SJSA1 (cell line): ENCODE data around the gene CYB561. TPM values are rescaled to one million over a fixed set of nuclear protein-coding genes. Genes with fewer than 3 reads are reported as not detected.

ENCODE experiments used
- DNase-seq, 2 experiments: peaks; one replicate each; pipeline ENCODE4 v3.0.0-alpha.2; 2015 to 2020; ENCODE audit warnings: low spot score in 2 of 2, low read depth in 1 of 2
- H3K27ac ChIP-seq: fragments of 250-450 bp; sonication (Bioruptor Pico); 2 replicates; pipeline ENCODE4 v1.5.1; 2020; ENCODE audit warnings: mild to moderate bottlenecking, moderate library complexity
- H3K27me3 ChIP-seq: fragments of 250-450 bp; sonication (Bioruptor Pico); replicated peaks from 2 replicates; pipeline ENCODE4 v1.5.1; 2020; ENCODE audit warnings: mild to moderate bottlenecking, moderate library complexity
- H3K36me3 ChIP-seq: fragments of 250-450 bp; sonication (Bioruptor Pico); 2 replicates; pipeline ENCODE4 v1.5.1; 2020; ENCODE audit warnings: mild to moderate bottlenecking
- H3K4me1 ChIP-seq: fragments of 250-450 bp; sonication (Bioruptor Pico); replicated peaks from 2 replicates; pipeline ENCODE4 v1.6.1; 2021; ENCODE audit warnings: mild to moderate bottlenecking
- H3K4me3 ChIP-seq: fragments of 250-450 bp; sonication (Bioruptor Pico); 2 replicates; pipeline ENCODE4 v1.5.1; 2020; ENCODE audit warnings: mild to moderate bottlenecking
- H3K9me3 ChIP-seq: fragments of 250-450 bp; sonication (Bioruptor Pico); replicated peaks from 2 replicates; pipeline ENCODE4 v1.5.1; 2020; ENCODE audit warnings: mild to moderate bottlenecking
- total RNA-seq: library from RNA; depleted of rRNA; stranded (reverse); fragments of >200 nt; shearing (Covaris generic); gene quantifications from 2 replicates; pipeline ENCODE4 v1.2.3, GENCODE V29; 2014

The CYB561 gene
- total RNA-seq, 1 experiment from 2014 or later, result 8.6 TPM

GRCh38 chr17:63483655-63484575 lies 37.8 kb upstream of the CYB561 start:
- no peak overlapping the region for H3K4me3 ChIP-seq
- peaks cover 2% of the 10 kb centered on the region for H3K4me1 ChIP-seq
- H3K27ac ChIP-seq, result no peak overlapping the region

GRCh38 chr17:63483038-63483437 lies 36.9 kb upstream of the CYB561 start:
- H3K4me1 ChIP-seq, result peaks cover 7% of the 10 kb centered on the region
- H3K9me3 ChIP-seq, result no peaks in the 10 kb centered on the region
- no peaks in the 10 kb centered on the region for H3K36me3 ChIP-seq
- H3K27ac ChIP-seq, result no peak overlapping the region
- DNase-seq, result no peak
- H3K27me3 ChIP-seq, result peaks cover 5% of the 10 kb centered on the region; the same call in 1 of the 2 replicates
- H3K4me3 ChIP-seq, result no peak overlapping the region

More at GRCh38 chr17:63483655-63484575, 37.8 kb upstream of the CYB561 start:
- no peak for DNase-seq
- H3K36me3 ChIP-seq, result no peaks in the 10 kb centered on the region
- H3K9me3 ChIP-seq, result no peaks in the 10 kb centered on the region
- no peaks in the 10 kb centered on the region for H3K27me3 ChIP-seq

- DNase-seq, result no peak
- H3K36me3 ChIP-seq, result no peaks in the 10 kb centered on the region
- H3K27me3 ChIP-seq, result peaks cover 10% of the 10 kb centered on the region
- H3K4me1 ChIP-seq, result peaks cover 10% of the 10 kb centered on the region
- no peaks in the 10 kb centered on the region for H3K9me3 ChIP-seq
- no peak overlapping the region for H3K27ac ChIP-seq
- H3K4me3 ChIP-seq, result no peak overlapping the region
Measured at GRCh38 chr17:63482509-63482908, 36.4 kb upstream of the CYB561 start.

- Histone ChIP-seq H3K27ac (no peak overlapping the region), H3K27me3 (peaks cover 21% of the 10 kb centered on the region), H3K4me3 (no peak overlapping the region), H3K36me3 (no peaks in the 10 kb centered on the region), H3K9me3 (no peaks in the 10 kb centered on the region), H3K4me1 (peaks cover 20% of the 10 kb centered on the region)
- DNase-seq, result no peak
Measured at GRCh38 chr17:63481488-63481870, 35.4 kb upstream of the CYB561 start.

- Histone ChIP-seq H3K27ac (no peak overlapping the region), H3K9me3 (no peaks in the 10 kb centered on the region), H3K4me3 (no peak overlapping the region), H3K4me1 (peaks cover 20% of the 10 kb centered on the region), H3K27me3 (peaks cover 21% of the 10 kb centered on the region), H3K36me3 (no peaks in the 10 kb centered on the region)
- DNase-seq, result no peak
Measured at GRCh38 chr17:63480826-63481487, 34.9 kb upstream of the CYB561 start.

GRCh38 chr17:63480192-63480784 lies 34.2 kb upstream of the CYB561 start:
- H3K36me3 ChIP-seq, result no peaks in the 10 kb centered on the region
- no peaks in the 10 kb centered on the region for H3K9me3 ChIP-seq
- peaks cover 21% of the 10 kb centered on the region for H3K27me3 ChIP-seq
- H3K4me3 ChIP-seq, result no peak overlapping the region
- no peak for DNase-seq
- no peak overlapping the region for H3K27ac ChIP-seq
- H3K4me1 ChIP-seq, result peaks cover 20% of the 10 kb centered on the region

- Histone ChIP-seq H3K27ac (no peak overlapping the region), H3K9me3 (no peaks in the 10 kb centered on the region), H3K27me3 (peaks cover 21% of the 10 kb centered on the region), H3K4me3 (no peak overlapping the region), H3K36me3 (no peaks in the 10 kb centered on the region), H3K4me1 (peaks cover 20% of the 10 kb centered on the region)
- DNase-seq, result no peak
Measured at GRCh38 chr17:63479495-63480184, 33.5 kb upstream of the CYB561 start.

- Histone ChIP-seq H3K27ac (no peak overlapping the region), H3K36me3 (no peaks in the 10 kb centered on the region), H3K4me1 (peaks cover 20% of the 10 kb centered on the region), H3K4me3 (no peak overlapping the region), H3K27me3 (peaks cover 22% of the 10 kb centered on the region), H3K9me3 (no peaks in the 10 kb centered on the region)
- DNase-seq, result peak; percentile 77 to 93
Measured at GRCh38 chr17:63478814-63479494, 32.8 kb upstream of the CYB561 start.

GRCh38 chr17:63477480-63478440 lies 31.7 kb upstream of the CYB561 start:
- DNase-seq, result no peak
- peaks cover 30% of the 10 kb centered on the region for H3K27me3 ChIP-seq
- peaks cover 20% of the 10 kb centered on the region for H3K4me1 ChIP-seq
- no peaks in the 10 kb centered on the region for H3K36me3 ChIP-seq
- no peaks in the 10 kb centered on the region for H3K9me3 ChIP-seq
- H3K4me3 ChIP-seq, result peak overlapping the region; percentile 36
- no peak overlapping the region for H3K27ac ChIP-seq

GRCh38 chr17:63476854-63477479 lies 30.9 kb upstream of the CYB561 start, which contains the start of gene ACE:
ACE (plus strand) TSS chr17:63477061; CDS start chr17:63477095, 34 bp downstream.
- peak within 1 kb of the TSS; percentile 36 for H3K4me3 ChIP-seq
- H3K27ac ChIP-seq, result no peak within 1 kb of the TSS
- peaks cover 20% of the 10 kb centered on the region for H3K4me1 ChIP-seq
- DNase-seq, result no peak
- H3K27me3 ChIP-seq, result peaks cover 32% of the 10 kb centered on the region
- no peaks in the 10 kb centered on the region for H3K36me3 ChIP-seq
- H3K9me3 ChIP-seq, result no peaks in the 10 kb centered on the region

GRCh38 chr17:63476459-63476853 lies 30.4 kb upstream of the CYB561 start:
- Histone ChIP-seq H3K4me3 (peak overlapping the region; percentile 36), H3K27ac (no peak overlapping the region), H3K27me3 (peaks cover 32% of the 10 kb centered on the region), H3K9me3 (no peaks in the 10 kb centered on the region), H3K4me1 (peaks cover 20% of the 10 kb centered on the region), H3K36me3 (no peaks in the 10 kb centered on the region)
- DNase-seq, result no peak
